HG02870 (cell line): ENCODE measurements around the gene MVP.
"Not testable (repeated sequence)": the region's sequence is repeated elsewhere in the genome, so short reads cannot be mapped to it uniquely, and the experiment has no call there.

ENCODE experiments used
- ATAC-seq: cut with Tn5 transposase; IDR thresholded peaks from one replicate; pipeline ENCODE4 v1.9.1; 2021; ENCODE audit warnings: mild to moderate bottlenecking, moderate library complexity; ENCODE audit not compliant: unreplicated experiment

MVP gene

GRCh38 chr16:29868396-29869009 lies 48.2 kb downstream of the MVP start:
- no peak for ATAC-seq

- ATAC-seq: not testable (repeated sequence)
Measured at GRCh38 chr16:29869067-29869466, 48.8 kb downstream of the MVP start.

GRCh38 chr16:29871822-29872546 lies 51.7 kb downstream of the MVP start:
- no peak for ATAC-seq

- ATAC-seq: no peak
Measured at GRCh38 chr16:29873319-29873718, 53.1 kb downstream of the MVP start.

- no peak for ATAC-seq
Measured at GRCh38 chr16:29875206-29875605, 54.9 kb downstream of the MVP start.

GRCh38 chr16:29876217-29876593 lies 55.9 kb downstream of the MVP start:
- ATAC-seq: no peak

- no peak for ATAC-seq
Measured at GRCh38 chr16:29876594-29877249, 56.5 kb downstream of the MVP start.

- no peak for ATAC-seq
Measured at GRCh38 chr16:29877266-29877961, 57.2 kb downstream of the MVP start.

GRCh38 chr16:29878172-29878571 lies 57.9 kb downstream of the MVP start:
- ATAC-seq: no peak

- ATAC-seq: no peak
Measured at GRCh38 chr16:29881050-29881449, 60.8 kb downstream of the MVP start.

GRCh38 chr16:29883987-29884386 lies 63.7 kb downstream of the MVP start:
- no peak for ATAC-seq

GRCh38 chr16:29889372-29889771 lies 69.1 kb downstream of the MVP start:
- not testable (repeated sequence) for ATAC-seq

- no peak for ATAC-seq
Measured at GRCh38 chr16:29891525-29892457, 71.5 kb downstream of the MVP start.

- no peak for ATAC-seq
Measured at GRCh38 chr16:29892458-29892813, 72.2 kb downstream of the MVP start.

- ATAC-seq: no peak
Measured at GRCh38 chr16:29893553-29893952, 73.3 kb downstream of the MVP start.

GRCh38 chr16:29894352-29894751 lies 74.1 kb downstream of the MVP start:
- no peak for ATAC-seq

- ATAC-seq: no peak
Measured at GRCh38 chr16:29896841-29897240, 76.6 kb downstream of the MVP start.

GRCh38 chr16:29897333-29897732 lies 77.1 kb downstream of the MVP start:
- no peak for ATAC-seq
